Neuronal stem cell (in vitro differentiated cells): ENCODE measurements around the gene DSCAM.

Experiments
- DNase-seq: peaks from one replicate; pipeline ENCODE4 v3.0.0-alpha.2; 2013; ENCODE audit warnings: low spot score
- H2AFZ ChIP-seq: one replicate; pipeline ENCODE4 v1.6.1; 2013; ENCODE audit warnings: mild to moderate bottlenecking, low read length, inconsistent platforms
- H2AK5ac ChIP-seq: 2 replicates; pipeline ENCODE4 v1.6.1; 2013; ENCODE audit warnings: low read depth, mild to moderate bottlenecking, inconsistent platforms, low read length, moderate library complexity, mixed read lengths
- H2BK120ac ChIP-seq: 2 replicates; pipeline ENCODE4 v1.6.1; 2013; ENCODE audit warnings: low read depth, mild to moderate bottlenecking, inconsistent platforms, low read length, moderate library complexity, mixed read lengths
- H2BK12ac ChIP-seq: one replicate; pipeline ENCODE4 v1.6.1; 2013; ENCODE audit warnings: low read length, inconsistent platforms
- H2BK15ac ChIP-seq: 2 replicates; pipeline ENCODE4 v1.6.1; 2013; ENCODE audit warnings: mild to moderate bottlenecking, low read length, inconsistent platforms, mixed read lengths
- H2BK5ac ChIP-seq: one replicate; pipeline ENCODE4 v1.6.1; 2013; ENCODE audit warnings: inconsistent platforms, mild to moderate bottlenecking, low read length, moderate library complexity
- H3K14ac ChIP-seq: one replicate; pipeline ENCODE4 v1.6.1; 2013; ENCODE audit warnings: low read length, inconsistent platforms
- H3K18ac ChIP-seq: 2 replicates; pipeline ENCODE4 v1.6.1; 2013; ENCODE audit warnings: low read length, inconsistent platforms
- H3K23ac ChIP-seq: 2 replicates; pipeline ENCODE4 v1.6.1; 2013; ENCODE audit warnings: low read depth, mild to moderate bottlenecking, mixed read lengths, low read length, inconsistent platforms; ENCODE audit not compliant: poor library complexity
- H3K27ac ChIP-seq: replicated peaks from 3 replicates; pipeline ENCODE4 v1.5.1; 2013; ENCODE audit warnings: low read length, inconsistent platforms
- H3K27me3 ChIP-seq, 3 experiments: 2 replicates each; pipeline ENCODE4 v1.6.1; 2013; ENCODE audit warnings: low read length in 3 of 3, mild to moderate bottlenecking in 2 of 3, inconsistent platforms in 1 of 3, low read depth in 1 of 3, mixed read lengths in 1 of 3, moderate library complexity in 1 of 3; ENCODE audit not compliant: control insufficient read depth in 3 of 3, insufficient read depth in 3 of 3
- H3K36me3 ChIP-seq, 2 donors: replicated peaks in 1 of 2; 2 replicates each; pipeline ENCODE4 v1.6.1; 2013; ENCODE audit warnings: low read length in 2 of 2; ENCODE audit not compliant: control insufficient read depth in 2 of 2, insufficient read depth in 2 of 2
- H3K4ac ChIP-seq: 2 replicates; pipeline ENCODE4 v1.6.1; 2013; ENCODE audit warnings: inconsistent platforms, mild to moderate bottlenecking, low read length, moderate library complexity
- H3K4me1 ChIP-seq, 2 donors: 1 replicate in 1 of 2; 2 replicates in 1 of 2; pipeline ENCODE4 v1.6.1; 2013; ENCODE audit warnings: low read length in 2 of 2, low read depth in 1 of 2; ENCODE audit not compliant: control insufficient read depth in 2 of 2, insufficient read depth in 1 of 2
- H3K4me2 ChIP-seq: one replicate; pipeline ENCODE4 v1.6.1; 2013; ENCODE audit warnings: mild to moderate bottlenecking, low read length, inconsistent platforms; ENCODE audit not compliant: insufficient read depth, poor library complexity, severe bottlenecking
- H3K4me3 ChIP-seq, 2 donors: 2 replicates each; pipeline ENCODE4 v1.5.1; 2013; ENCODE audit warnings: low read length in 2 of 2, mild to moderate bottlenecking in 2 of 2, inconsistent platforms in 1 of 2, moderate library complexity in 1 of 2
- H3K79me1 ChIP-seq: one replicate; pipeline ENCODE4 v1.6.1; 2013; ENCODE audit warnings: low read depth, mild to moderate bottlenecking, inconsistent platforms, low read length, moderate library complexity
- H3K9ac ChIP-seq: one replicate; pipeline ENCODE4 v1.6.1; 2013; ENCODE audit warnings: mild to moderate bottlenecking, low read depth, low read length, inconsistent platforms; ENCODE audit not compliant: poor library complexity
- H3K9me3 ChIP-seq, 2 donors: replicated peaks in 1 of 2; 2 replicates each; pipeline versions ENCODE3 to v1.6.1; 2013; ENCODE audit warnings: low read length in 2 of 2, mild to moderate bottlenecking in 2 of 2, inconsistent platforms in 1 of 2, low read depth in 1 of 2, mixed read lengths in 1 of 2, moderate library complexity in 1 of 2; ENCODE audit not compliant: control insufficient read depth in 2 of 2, insufficient read depth in 1 of 2
- H4K8ac ChIP-seq: one replicate; pipeline ENCODE4 v1.6.1; 2013; ENCODE audit warnings: low read depth, mild to moderate bottlenecking, inconsistent platforms, low read length, moderate library complexity
- H4K91ac ChIP-seq: one replicate; pipeline ENCODE4 v1.6.1; 2013; ENCODE audit warnings: low read length, low read depth, mild to moderate bottlenecking, inconsistent platforms; ENCODE audit not compliant: poor library complexity
- WGBS, 2 donors: extraction: QIAGEN DNeasy Blood & Tissue Kit; methylation state at CpG; one replicate each; pipeline ENCODE4 v1.1.7; 2013; ENCODE audit warnings: missing lambda C conversion rate in 2 of 2, mixed read lengths in 1 of 2; ENCODE audit not compliant: insufficient read length in 2 of 2, insufficient replicate concordance in 1 of 2; ENCODE audit errors: extremely low coverage in 2 of 2; 5-methylcytosine and 5-hydroxymethylcytosine counted together

Gene DSCAM

DNA sequence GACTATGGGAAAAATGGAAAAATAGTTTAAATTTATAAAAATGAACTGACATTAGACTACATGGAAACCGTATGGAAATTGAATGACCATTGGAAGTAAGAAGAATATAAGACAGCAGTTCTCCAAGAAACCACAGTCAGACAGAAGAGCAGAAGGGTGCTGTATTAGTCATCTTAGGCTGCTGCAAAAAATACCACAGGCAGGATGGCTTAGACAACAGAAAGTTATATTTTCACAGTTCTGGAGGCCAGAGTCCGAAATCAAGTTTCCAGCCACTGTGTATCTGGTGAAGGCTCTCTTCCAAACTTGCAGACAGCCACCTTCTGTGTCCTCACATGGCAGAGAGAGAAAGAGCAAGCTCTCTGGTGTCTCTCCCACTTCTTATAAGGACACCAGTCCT, 175.2 kb downstream of the DSCAM start:
- no peak overlapping the region for H2BK12ac ChIP-seq
- H4K8ac ChIP-seq, result no peak overlapping the region
- no peak for DNase-seq
- H3K36me3 ChIP-seq, result no peaks in the 10 kb centered on the region
- no CpG with 5 or more reads among the region's 2 CpGs for WGBS, 2 donors
- no peaks in the 10 kb centered on the region for H3K79me1 ChIP-seq
- H3K18ac ChIP-seq, result no peak overlapping the region
- no peaks in the 10 kb centered on the region for H3K27me3 ChIP-seq
- no peak overlapping the region for H3K23ac ChIP-seq
- H4K91ac ChIP-seq, result no peak overlapping the region
- no peak overlapping the region for H3K9ac ChIP-seq
- no peak overlapping the region for H3K4ac ChIP-seq
- no peak overlapping the region for H2BK5ac ChIP-seq
- peaks cover 0 to 1% of the 10 kb centered on the region in 2 donors for H3K4me1 ChIP-seq
- no peaks in the 10 kb centered on the region for H3K9me3 ChIP-seq
- no peak overlapping the region for H2BK120ac ChIP-seq
- H3K27ac ChIP-seq, result no peak overlapping the region
- H2AFZ ChIP-seq, result no peak overlapping the region
- no peak overlapping the region for H3K4me2 ChIP-seq
- no peak overlapping the region for H3K4me3 ChIP-seq
- H2BK15ac ChIP-seq, result no peak overlapping the region
- H2AK5ac ChIP-seq, result no peak overlapping the region
- H3K14ac ChIP-seq, result no peak overlapping the region

- H3K14ac ChIP-seq, result no peak overlapping the region
- no peak overlapping the region for H3K27ac ChIP-seq
- H2BK120ac ChIP-seq, result no peak overlapping the region
Measured at GRCh38 chr21:40668555-40669275, 178.2 kb downstream of the DSCAM start.

GRCh38 chr21:40667967-40668366, 179.0 kb downstream of the DSCAM start:
- Histone ChIP-seq H3K14ac (no peak overlapping the region), H2AK5ac (no peak overlapping the region), H2BK12ac (no peak overlapping the region), H3K4ac (no peak overlapping the region), H3K9ac (no peak overlapping the region), H2AFZ (no peak overlapping the region), H2BK5ac (no peak overlapping the region), H3K36me3 (no peaks in the 10 kb centered on the region), H3K23ac (no peak overlapping the region), H3K27me3 (no peaks in the 10 kb centered on the region), H3K9me3 (peaks cover 0 to under 1% of the 10 kb centered on the region in 2 donors), H3K4me3 (no peak overlapping the region), H3K79me1 (no peaks in the 10 kb centered on the region), H3K18ac (no peak overlapping the region), H3K4me1 (peaks cover 0 to 1% of the 10 kb centered on the region in 2 donors), H4K91ac (no peak overlapping the region), H2BK15ac (no peak overlapping the region), H4K8ac (no peak overlapping the region), H2BK120ac (no peak overlapping the region), H3K4me2 (no peak overlapping the region), H3K27ac (no peak overlapping the region)
- no CpG with 5 or more reads among the region's 1 CpG for WGBS, 2 donors
- DNase-seq, result no peak

More at GRCh38 chr21:40668555-40669275, 178.2 kb downstream of the DSCAM start:
- Histone ChIP-seq H3K9ac (no peak overlapping the region), H2AK5ac (no peak overlapping the region), H3K4me2 (no peak overlapping the region), H2BK12ac (no peak overlapping the region), H2BK15ac (no peak overlapping the region), H3K4me3 (no peak overlapping the region), H4K8ac (no peak overlapping the region), H3K9me3 (no peaks in the 10 kb centered on the region), H4K91ac (no peak overlapping the region), H3K36me3 (no peaks in the 10 kb centered on the region), H3K27me3 (no peaks in the 10 kb centered on the region), H3K4ac (no peak overlapping the region), H2BK5ac (no peak overlapping the region), H2AFZ (no peak overlapping the region), H3K79me1 (no peaks in the 10 kb centered on the region), H3K23ac (no peak overlapping the region), H3K18ac (no peak overlapping the region), H3K4me1 (peaks cover 0 to 1% of the 10 kb centered on the region in 2 donors)
- DNase-seq, result no peak
- WGBS, 2 donors, result no CpG with 5 or more reads among the region's 5 CpGs

DNA sequence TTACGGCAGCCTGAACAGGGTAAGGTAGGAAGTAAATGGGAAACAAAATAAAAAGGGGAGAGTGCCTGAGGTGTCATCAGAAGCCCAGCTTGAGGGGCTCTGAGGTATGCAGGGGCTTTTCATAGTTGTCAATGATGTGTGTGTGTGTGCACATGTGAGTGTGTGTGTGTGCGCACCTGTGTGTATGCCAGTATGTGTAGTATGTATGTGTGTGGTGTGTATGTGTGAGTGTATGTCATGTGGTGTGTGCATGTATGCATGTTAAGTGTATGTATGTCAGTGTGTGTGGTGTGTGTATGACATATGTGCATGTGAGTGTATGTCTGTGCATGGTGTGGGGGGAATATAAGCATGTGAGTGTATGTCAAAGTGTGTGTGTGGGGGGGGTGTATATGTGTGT, 184.1 kb downstream of the DSCAM start:
- Histone ChIP-seq H2AFZ (no peak overlapping the region), H2BK15ac (peak overlapping the region; percentile 6), H3K18ac (no peak overlapping the region), H3K23ac (no peak overlapping the region), H3K4ac (no peak overlapping the region), H2BK5ac (no peak overlapping the region), H4K91ac (no peak overlapping the region), H3K9me3 (peaks cover 0 to 2% of the 10 kb centered on the region in 2 donors), H3K9ac (no peak overlapping the region), H3K4me1 (no peaks in the 10 kb centered on the region), H3K79me1 (no peaks in the 10 kb centered on the region), H3K4me3 (no peak overlapping the region), H4K8ac (no peak overlapping the region), H2AK5ac (no peak overlapping the region), H2BK12ac (no peak overlapping the region), H2BK120ac (no peak overlapping the region), H3K27ac (no peak overlapping the region), H3K14ac (no peak overlapping the region), H3K36me3 (no peaks in the 10 kb centered on the region), H3K4me2 (no peak overlapping the region), H3K27me3 (no peaks in the 10 kb centered on the region)
- no CpG with 5 or more reads among the region's 2 CpGs for WGBS, 2 donors
- no peak for DNase-seq
